GM06990 (cell line): ENCODE measurements around the gene DPT.

Experiments used
- DNase-seq: peaks from one replicate; pipeline ENCODE4 v3.0.0-alpha.2; 2011; ENCODE audit not compliant: insufficient read length; ENCODE audit errors: extremely low read depth
- H3K27me3 ChIP-seq: replicated peaks from 2 replicates; pipeline ENCODE4 v1.6.0; 2011; ENCODE audit warnings: low read length; ENCODE audit not compliant: control insufficient read depth, insufficient read depth
- H3K36me3 ChIP-seq: 2 replicates; pipeline ENCODE4 v1.5.1; 2011; ENCODE audit warnings: low read length; ENCODE audit not compliant: control insufficient read depth, insufficient read depth
- H3K4me3 ChIP-seq: replicated peaks from 2 replicates; pipeline ENCODE4 v1.5.1; 2011; ENCODE audit warnings: low read depth, mild to moderate bottlenecking, control low read depth, low read length
- CTCF ChIP-seq: IDR thresholded peaks from 2 replicates; pipeline ENCODE4 v1.5.1; 2011; ENCODE audit warnings: low read length, control low read depth, mild to moderate bottlenecking, inconsistent platforms; ENCODE audit not compliant: insufficient read depth, poor library complexity, severe bottlenecking

The DPT gene

GRCh38 chr1:168683871-168684270 is 45.1 kb downstream of the DPT start:
- H3K36me3 ChIP-seq: no peaks in the 10 kb centered on the region
- no peaks in the 10 kb centered on the region for H3K27me3 ChIP-seq
- DNase-seq: no peak
- no peak overlapping the region for H3K4me3 ChIP-seq
- TF ChIP-seq CTCF: no peak

DNA sequence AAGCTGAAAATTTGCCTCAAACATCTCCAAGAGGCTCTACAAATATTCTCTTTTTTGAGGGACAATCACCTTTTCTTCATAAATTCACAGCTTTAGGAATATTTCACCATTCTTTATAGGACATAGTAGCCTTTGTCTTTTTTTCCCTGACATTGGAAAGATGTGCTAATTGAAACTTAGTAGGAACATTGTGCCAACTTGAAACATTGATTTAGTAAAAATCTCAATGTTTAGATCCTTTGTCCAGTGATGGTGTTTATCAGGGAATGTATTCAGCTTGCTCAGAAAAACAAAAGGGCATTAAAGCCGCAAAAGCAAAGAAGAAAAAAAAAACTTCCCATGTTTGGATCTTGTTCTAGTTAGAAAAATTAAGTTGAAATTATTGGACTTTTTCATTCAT is 52.1 kb downstream of the DPT start:
- TF ChIP-seq CTCF: no peak
- H3K4me3 ChIP-seq: no peak overlapping the region
- H3K36me3 ChIP-seq: no peaks in the 10 kb centered on the region
- no peak for DNase-seq
- no peaks in the 10 kb centered on the region; the same call in 1 of the 2 replicates for H3K27me3 ChIP-seq

GRCh38 chr1:168676029-168676812 is 52.8 kb downstream of the DPT start:
- Histone ChIP-seq H3K27me3 (no peaks in the 10 kb centered on the region; the same call in 1 of the 2 replicates), H3K4me3 (no peak overlapping the region), H3K36me3 (no peaks in the 10 kb centered on the region)
- no peak for TF ChIP-seq CTCF
- no peak for DNase-seq

GRCh38 chr1:168673974-168674683 is 54.9 kb downstream of the DPT start:
- H3K27me3 ChIP-seq: no peaks in the 10 kb centered on the region; the same call in 1 of the 2 replicates
- H3K4me3 ChIP-seq: no peak overlapping the region
- TF ChIP-seq CTCF: no peak
- DNase-seq: no peak
- no peaks in the 10 kb centered on the region for H3K36me3 ChIP-seq

DNA sequence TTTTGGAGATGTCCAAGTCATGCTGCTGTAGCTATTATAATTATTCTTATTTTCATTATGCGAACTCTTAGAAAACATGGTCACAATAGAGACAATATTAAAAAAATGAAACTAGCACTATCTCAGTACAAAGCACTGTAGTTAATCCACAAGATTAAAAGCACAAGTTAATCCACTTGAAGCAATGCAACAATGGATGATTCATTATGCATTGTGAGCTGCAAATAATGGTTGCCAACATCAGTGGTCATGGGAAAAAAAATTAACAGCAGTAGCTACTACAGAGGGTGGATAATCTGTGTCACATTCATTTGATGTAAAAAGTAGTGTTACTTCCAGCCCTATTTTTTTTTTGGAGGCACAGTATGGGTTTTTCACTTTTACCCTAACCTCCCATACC is 56.7 kb downstream of the DPT start:
- no peaks in the 10 kb centered on the region; the same call in 1 of the 2 replicates for H3K27me3 ChIP-seq
- no peaks in the 10 kb centered on the region for H3K36me3 ChIP-seq
- TF ChIP-seq CTCF: no peak
- DNase-seq: no peak
- H3K4me3 ChIP-seq: no peak overlapping the region
